GM10847 (cell line): ENCODE data around the gene STX3.
A peak's percentile ranks its signal among the peaks of the same experiment; 100 is the strongest.

Source experiments
- POLR2A ChIP-seq: IDR thresholded peaks from 2 replicates; pipeline ENCODE4 v1.6.1; 2011; ENCODE audit not compliant: insufficient read length; ENCODE audit errors: extremely low read depth

Gene STX3

DNA sequence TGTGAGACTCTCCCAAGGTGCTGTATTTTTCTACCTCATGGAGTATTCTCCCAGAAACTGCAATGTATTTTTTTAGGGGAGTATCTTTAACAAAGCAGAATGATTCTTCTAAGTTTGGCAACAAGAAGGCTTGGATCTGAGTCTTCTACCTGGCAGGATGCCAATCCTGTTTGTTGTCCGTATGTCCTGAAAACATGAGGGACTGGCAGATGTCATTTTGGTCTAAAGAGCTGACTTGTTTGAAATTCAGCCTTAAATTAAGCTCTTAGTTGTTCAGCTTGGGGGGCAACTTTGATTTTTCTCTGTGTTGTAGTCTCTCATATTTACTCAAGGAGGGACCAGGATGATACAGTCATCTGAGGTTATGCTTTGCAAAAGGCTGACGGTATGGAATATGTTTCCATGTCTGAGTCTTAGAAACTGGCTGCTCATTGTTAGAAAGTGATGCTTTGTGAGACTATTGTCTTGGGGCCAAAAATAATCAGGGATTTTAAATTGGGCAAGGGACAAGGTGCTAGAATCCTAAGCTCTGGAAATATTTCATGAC lies 46.1 kb downstream of the STX3 start:
- no peak for TF ChIP-seq POLR2A

GRCh38 chr11:59801981-59802638 lies 46.9 kb downstream of the STX3 start:
- no peak for TF ChIP-seq POLR2A

GRCh38 chr11:59802639-59803176 lies 47.5 kb downstream of the STX3 start:
- TF ChIP-seq POLR2A = no peak

DNA sequence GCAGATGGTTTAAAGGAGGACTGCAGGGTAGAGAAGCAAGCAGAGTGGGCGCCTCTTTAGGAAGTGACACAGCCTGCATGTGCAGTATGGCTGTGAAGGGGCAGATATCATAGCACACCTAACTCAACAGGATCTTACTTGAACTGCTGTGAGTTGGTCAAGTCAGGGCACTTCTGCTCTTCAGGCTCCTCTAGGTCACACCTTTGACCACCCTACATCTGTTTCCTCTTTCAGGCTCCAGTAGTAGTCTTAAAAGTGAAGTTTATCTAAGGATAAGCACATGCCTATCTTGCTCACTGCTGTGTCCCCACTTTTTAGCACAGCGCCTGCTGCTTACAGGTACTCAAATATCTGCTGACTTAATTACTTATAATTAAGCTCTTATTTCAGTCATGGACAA lies 48.9 kb downstream of the STX3 start:
- no peak for TF ChIP-seq POLR2A

DNA sequence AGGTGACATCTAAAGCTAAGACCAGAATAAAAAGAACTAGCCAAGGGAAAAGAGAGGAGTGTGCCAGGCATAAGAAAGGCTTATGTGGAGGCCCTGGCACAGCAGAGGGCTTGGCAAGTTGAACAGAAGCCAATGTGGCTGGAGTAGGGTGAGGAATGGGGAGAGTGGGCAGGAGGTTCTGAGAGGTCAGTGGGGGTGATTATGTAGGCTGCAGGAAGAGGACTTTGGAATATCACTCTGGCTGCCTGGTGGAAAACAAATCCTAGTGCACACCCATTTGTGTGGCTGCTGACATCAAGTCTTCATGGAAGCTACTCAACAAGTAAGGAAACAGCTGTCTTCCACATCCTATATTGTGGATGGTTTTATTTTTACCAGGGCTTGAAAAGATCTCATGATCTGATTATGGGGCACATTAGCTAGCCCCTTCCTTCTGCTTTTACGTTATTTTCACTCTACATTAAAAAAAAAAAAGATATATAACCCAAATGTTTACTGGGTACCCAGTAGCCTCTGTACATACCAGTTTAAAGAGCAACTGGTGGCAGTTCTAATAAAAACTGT lies 52.0 kb downstream of the STX3 start:
- no peak for TF ChIP-seq POLR2A

GRCh38 chr11:59810189-59810910 lies 55.2 kb downstream of the STX3 start, which contains the start of gene MRPL16:
TSS of gene MRPL16 (minus strand) at chr11:59810778. CDS start at chr11:59810658, 120 bp downstream.
- TF ChIP-seq POLR2A = peak; percentile 83

DNA sequence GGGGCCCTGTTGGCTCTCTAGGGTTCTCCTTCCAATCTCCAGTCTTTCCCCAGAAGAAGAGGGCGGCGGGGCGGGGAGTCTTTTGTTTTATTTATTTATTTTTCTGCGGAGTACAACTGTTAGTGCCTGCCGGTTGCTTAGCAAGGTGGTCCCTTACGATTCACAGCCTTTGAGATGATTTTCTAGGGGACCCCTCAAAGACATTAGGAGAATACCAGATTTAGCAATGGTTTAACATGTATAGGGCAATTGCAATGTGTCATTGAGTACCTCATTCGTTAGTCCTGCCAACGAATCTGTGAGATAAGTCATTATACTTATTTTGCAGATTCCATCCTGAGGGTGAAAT lies 55.7 kb downstream of the STX3 start:
- no peak for TF ChIP-seq POLR2A

- TF ChIP-seq POLR2A = no peak
These were observed 57.0 kb downstream of the STX3 start for GRCh38 chr11:59812220-59812619.

- no peak for TF ChIP-seq POLR2A
These were observed 58.2 kb downstream of the STX3 start for GRCh38 chr11:59813364-59813763.

DNA sequence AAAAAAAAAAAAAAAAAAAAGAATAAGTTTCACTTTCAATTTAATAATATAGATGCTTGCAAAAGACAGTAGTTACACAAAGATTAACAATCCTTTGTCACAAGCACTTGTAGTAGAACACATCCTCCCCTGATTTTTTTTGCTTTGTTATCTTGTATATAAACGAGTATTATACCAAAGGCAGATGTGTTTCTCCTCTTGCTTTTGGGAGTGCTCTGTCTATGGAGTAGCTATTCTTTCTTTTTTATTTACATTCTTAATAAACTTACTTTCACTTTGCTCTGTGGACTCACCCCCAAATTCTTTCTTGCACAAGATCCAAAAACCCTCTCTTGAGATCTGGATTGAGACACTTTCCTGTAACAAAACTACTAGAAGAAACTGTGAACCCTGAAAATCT lies 58.8 kb downstream of the STX3 start:
- TF ChIP-seq POLR2A = no peak

DNA sequence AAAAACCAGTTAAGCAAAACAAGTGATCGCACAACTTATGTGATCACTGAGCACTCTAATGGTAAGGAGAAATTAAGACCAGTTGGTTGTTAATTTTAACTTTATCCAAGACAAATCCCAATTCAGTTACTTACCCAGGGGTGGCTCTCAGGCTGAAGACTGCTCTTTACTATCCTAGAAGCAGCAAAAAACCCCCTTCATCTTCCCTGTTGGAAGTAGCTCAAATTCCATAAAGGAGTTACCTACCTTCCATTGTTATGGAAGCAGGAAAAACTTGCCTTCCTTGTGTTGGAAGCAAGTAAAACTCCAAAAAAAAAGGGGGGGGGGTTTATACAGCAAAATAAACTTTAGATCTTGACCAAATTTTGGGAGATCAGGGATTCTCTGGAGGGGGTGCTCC lies 60.6 kb downstream of the STX3 start:
- TF ChIP-seq POLR2A = no peak

- no peak for TF ChIP-seq POLR2A
These were observed 63.4 kb downstream of the STX3 start for GRCh38 chr11:59818572-59818971.

- no peak for TF ChIP-seq POLR2A
These were observed 67.9 kb downstream of the STX3 start for GRCh38 chr11:59822989-59823566.

DNA sequence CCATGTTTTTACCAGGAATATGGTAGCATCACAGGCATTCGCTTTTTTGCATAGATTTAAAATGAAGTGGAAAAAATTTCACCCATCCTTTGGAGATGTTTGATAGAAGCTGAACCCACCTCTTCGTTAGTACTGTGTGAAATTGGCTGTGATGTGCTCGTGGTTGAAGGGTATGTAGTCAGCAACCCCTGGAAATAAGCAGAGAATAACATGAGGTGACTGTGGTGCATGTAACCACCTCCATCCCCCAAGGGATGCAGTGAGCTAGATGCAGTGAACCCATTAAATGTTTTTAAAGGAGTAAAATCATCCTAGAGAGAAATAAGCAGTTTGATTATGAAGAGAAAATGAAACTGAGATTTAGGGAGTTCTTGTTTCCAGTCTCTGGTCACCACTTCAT lies 74.2 kb downstream of the STX3 start:
- no peak for TF ChIP-seq POLR2A

DNA sequence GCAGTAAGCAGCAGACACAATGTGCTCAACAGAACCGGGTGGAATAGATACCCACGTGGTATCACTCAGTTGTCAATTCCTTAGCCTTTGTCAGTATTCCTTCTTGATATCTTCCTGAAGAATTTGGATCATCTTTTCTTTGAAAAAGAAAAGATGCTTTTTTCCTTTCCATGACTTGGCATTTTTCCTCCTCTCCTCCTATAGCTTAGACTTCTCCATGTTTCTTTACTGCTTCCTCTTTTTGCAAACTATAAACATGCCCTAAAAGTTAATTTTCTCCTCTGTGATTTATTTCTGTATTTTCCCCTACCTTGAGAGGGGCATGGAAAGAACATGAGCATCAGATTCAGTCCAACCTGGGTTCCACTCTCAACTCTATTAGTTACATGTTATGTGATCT lies 78.4 kb downstream of the STX3 start:
- TF ChIP-seq POLR2A = no peak

GRCh38 chr11:59839615-59840014 lies 84.4 kb downstream of the STX3 start:
- no peak for TF ChIP-seq POLR2A
